Measurements from ENCODE around the gene DNAH3.

GRCh38 chr16:20930365-20930690 is 220.3 kb downstream of the DNAH3 start:
- TF ChIP-seq CTCF (IDR thresholded peaks at IDR 0.05; ENCODE audit: low read length): no peak
- TF ChIP-seq EZH2phosphoT487 (IDR thresholded peaks at IDR 0.05; ENCODE audit: low read length): no peak
- TF ChIP-seq EZH2 (optimal IDR thresholded peaks at IDR 0.05; ENCODE audit: low read depth, low read length): no peak
